HCT116 (cell line): ENCODE measurements around the gene TMEM222. TPM values are rescaled to one million over a fixed set of nuclear protein-coding genes. Genes with fewer than 3 reads are reported as not detected.
A peak's percentile ranks its signal among the peaks of the same experiment; 100 is the strongest.

ENCODE experiments used
- ATAC-seq: fragments of 200-7000 bp; cut with Tn5 transposase; 2 replicates; pipeline ENCODE4 v1.9.1; 2020; ENCODE audit warnings: mild to moderate bottlenecking, moderate library complexity
- BruUV-seq: library from RNA; stranded (reverse); fragments of 400-500 nt; replicated peaks from 2 replicates; lab custom pipeline; 2021; lab: Mats Ljungman, UMichigan
- CTCF ChIA-PET: fragments of 300-600 bp; sonication (Branson Sonifier 250); formaldehyde crosslinking; loops from one replicate; lab custom pipeline; 2021; ENCODE audit warnings: antibody characterized with exemption; lab: Charles Lee
- POLR2A ChIA-PET: fragments of 300-600, 350-600 bp; sonication (Branson Sonifier 250); formaldehyde crosslinking; loops from one replicate; lab custom pipeline; 2021; ENCODE audit warnings: antibody characterized with exemption; lab: Charles Lee
- RAD21 ChIA-PET, 2 experiments: fragments of 300-600 bp; sonication (Branson Sonifier 250); formaldehyde crosslinking; loops; one replicate each; lab custom pipeline; 2023; ENCODE audit warnings: low total read pairs in 2 of 2; ENCODE audit not compliant: uncharacterized antibody in 2 of 2, unreplicated experiment in 2 of 2, low non-redundant PET in 1 of 2; lab: Charles Lee
- DNase-seq: peaks from one replicate; pipeline ENCODE4 v3.0.0-alpha.2; 2010; ENCODE audit warnings: low read depth, low spot score
- H2AFZ ChIP-seq: fragments of 200-600 bp; shearing (Covaris generic), sonication (generic); 2 replicates; pipeline ENCODE4 v1.6.1; 2017; ENCODE audit warnings: low read depth, mixed run types, mixed read lengths, antibody characterized with exemption, low read length; ENCODE audit not compliant: poor library complexity, severe bottlenecking
- H3K27ac ChIP-seq: 2 replicates; pipeline ENCODE4 v1.5.1; 2012; ENCODE audit warnings: low read depth, low read length
- H3K27me3 ChIP-seq: fragments of 200-600 bp; sonication (generic); 2 replicates; pipeline ENCODE4 v1.6.1; 2016; ENCODE audit warnings: mixed run types, low read length, mixed read lengths; ENCODE audit not compliant: insufficient read depth
- H3K36me3 ChIP-seq, 2 experiments: fragments of 200-500 bp in 1 of 2; fragments of 200-600 bp in 1 of 2; sonication (Bioruptor generic) in 1 of 2; sonication (generic) in 1 of 2; 2 replicates each; pipeline versions ENCODE4 v1.5.1 to v1.6.1; 2014 to 2016; ENCODE audit warnings: low read length in 2 of 2, inconsistent platforms in 1 of 2, mixed read lengths in 1 of 2, mixed run types in 1 of 2; ENCODE audit not compliant: insufficient read depth in 2 of 2, control insufficient read depth in 1 of 2
- H3K4me1 ChIP-seq, 2 experiments: fragments of 200-600 bp in 1 of 2; sonication (generic) in 1 of 2; 2 replicates each; pipeline versions ENCODE4 v1.5.1 to v1.6.1; 2012 to 2017; ENCODE audit warnings: low read length in 2 of 2, inconsistent platforms in 1 of 2, mild to moderate bottlenecking in 1 of 2, mixed read lengths in 1 of 2, mixed run types in 1 of 2, moderate library complexity in 1 of 2; ENCODE audit not compliant: insufficient read depth in 2 of 2, control insufficient read depth in 1 of 2
- H3K4me2 ChIP-seq: fragments of 200-600 bp; sonication (generic); 2 replicates; pipeline ENCODE4 v1.6.1; 2017; ENCODE audit warnings: mixed run types, low read length, mixed read lengths
- H3K4me3 ChIP-seq, 2 experiments: fragments of 200-600 bp in 1 of 2; sonication (generic) in 1 of 2; replicated peaks in 1 of 2; 2 replicates each; pipeline ENCODE4 v1.5.1; 2011 to 2016; ENCODE audit warnings: low read length in 2 of 2, control low read depth in 1 of 2, low read depth in 1 of 2, mild to moderate bottlenecking in 1 of 2, mixed read lengths in 1 of 2, mixed run types in 1 of 2
- H3K79me2 ChIP-seq: fragments of 200-600 bp; sonication (generic); 2 replicates; pipeline ENCODE4 v1.6.1; 2017; ENCODE audit warnings: mild to moderate bottlenecking, mixed run types, low read length, moderate library complexity, mixed read lengths; ENCODE audit not compliant: insufficient read depth
- H3K9ac ChIP-seq: fragments of 200-600 bp; sonication (generic); 2 replicates; pipeline ENCODE4 v1.6.1; 2016; ENCODE audit warnings: low read length, mixed read lengths
- H3K9me2 ChIP-seq: fragments of 200-600 bp; sonication (generic), shearing (Covaris generic); 2 replicates; pipeline ENCODE4 v1.6.1; 2017; ENCODE audit warnings: mixed run types, mild to moderate bottlenecking, moderate library complexity; ENCODE audit not compliant: insufficient read depth
- H3K9me3 ChIP-seq, 2 experiments: fragments of 200-500 bp in 1 of 2; fragments of 200-600 bp in 1 of 2; sonication (Bioruptor generic) in 1 of 2; sonication (generic) in 1 of 2; 2 replicates each; pipeline ENCODE4 v1.6.1; 2014 to 2017; ENCODE audit warnings: low read length in 2 of 2, mixed read lengths in 2 of 2, inconsistent platforms in 1 of 2, low read depth in 1 of 2, mild to moderate bottlenecking in 1 of 2, mixed run types in 1 of 2, moderate library complexity in 1 of 2; ENCODE audit not compliant: control insufficient read depth in 1 of 2, insufficient read depth in 1 of 2
- H4K20me1 ChIP-seq: fragments of 200-600 bp; sonication (generic), shearing (Covaris generic); 2 replicates; pipeline ENCODE4 v1.6.1; 2017; ENCODE audit warnings: mixed run types, mild to moderate bottlenecking, moderate library complexity; ENCODE audit not compliant: insufficient read depth
- CBX3 ChIP-seq: IDR thresholded peaks from 2 replicates; pipeline ENCODE4 v1.6.1; 2012; ENCODE audit warnings: low read depth
- ELF1 ChIP-seq: IDR thresholded peaks from 2 replicates; pipeline ENCODE4 v1.6.1; 2012; ENCODE audit warnings: low read depth, borderline replicate concordance
- EZH2 ChIP-seq: fragments of 200-600 bp; sonication (generic); IDR thresholded peaks from 2 replicates; pipeline ENCODE4 v1.6.1; 2017; ENCODE audit warnings: antibody characterized with exemption, mixed run types
- EZH2phosphoT487 ChIP-seq: fragments of 200-600 bp; IDR thresholded peaks from 2 replicates; pipeline ENCODE4 v1.6.1; 2018; ENCODE audit warnings: antibody characterized with exemption, borderline replicate concordance
- FOSL1 ChIP-seq: IDR thresholded peaks from 2 replicates; pipeline ENCODE4 v1.6.1; 2012; ENCODE audit warnings: low read depth
- JUND ChIP-seq: IDR thresholded peaks from 2 replicates; pipeline ENCODE4 v1.6.1; 2012
- POLR2A ChIP-seq: IDR thresholded peaks from 2 replicates; pipeline ENCODE4 v1.7.0; 2011; ENCODE audit warnings: borderline replicate concordance; ENCODE audit not compliant: insufficient read depth, insufficient read length; ENCODE audit errors: extremely low read depth
- POLR2AphosphoS5 ChIP-seq: IDR thresholded peaks from 2 replicates; pipeline ENCODE4 v1.6.1; 2011; ENCODE audit warnings: mild to moderate bottlenecking, low read depth, low read length, moderate library complexity
- RAD21 ChIP-seq: IDR thresholded peaks from 2 replicates; pipeline ENCODE4 v1.6.1; 2012; ENCODE audit warnings: low read depth, mild to moderate bottlenecking
- SIN3A ChIP-seq: IDR thresholded peaks from 2 replicates; pipeline ENCODE4 v1.6.1; 2012; ENCODE audit warnings: low read depth
- SP1 ChIP-seq: IDR thresholded peaks from 2 replicates; pipeline ENCODE4 v1.6.1; 2012; ENCODE audit warnings: low read depth
- SRF ChIP-seq: IDR thresholded peaks from 2 replicates; pipeline ENCODE4 v1.6.1; 2012; ENCODE audit warnings: low read depth
- TCF7L2 ChIP-seq: IDR thresholded peaks from 2 replicates; pipeline ENCODE4 v1.7.0; 2011; ENCODE audit warnings: borderline replicate concordance, inconsistent platforms; ENCODE audit not compliant: insufficient read depth, insufficient read length; ENCODE audit errors: extremely low read depth
- YY1 ChIP-seq: IDR thresholded peaks from 2 replicates; pipeline ENCODE4 v1.6.1; 2011; ENCODE audit warnings: low read length, low read depth, moderate library complexity, mild to moderate bottlenecking; ENCODE audit not compliant: insufficient replicate concordance; ENCODE audit errors: extremely low read depth
- ZFX ChIP-seq: fragments of 450-650 bp; IDR thresholded peaks from 2 replicates; pipeline ENCODE4 v1.6.1; 2017
- ZNF274 ChIP-seq: fragments of 200-500 bp; sonication (Bioruptor generic); IDR thresholded peaks from 2 replicates; pipeline ENCODE4 v1.6.1; 2014; ENCODE audit warnings: mild to moderate bottlenecking, low read depth, low read length, inconsistent platforms
- intact Hi-C: fragments of 100-400 bp; cut with micrococcal nuclease; formaldehyde crosslinking; loops from 2 replicates; pipeline ENCODE4 v1.10.0; 2022
- total RNA-seq: library from RNA; stranded (reverse); gene quantifications from one replicate; pipeline ENCODE4 v1.2.1, GENCODE V29; 2021; ENCODE audit not compliant: unreplicated experiment
- TF ChIP-seq, protein P1 (sequence below): IDR thresholded peaks from 2 replicates; pipeline ENCODE4 v1.6.1; 2012
- TF ChIP-seq, protein P2 (sequence below): IDR thresholded peaks from 2 replicates; pipeline ENCODE4 v1.6.1; 2012
- TF ChIP-seq, protein P3 (sequence below): IDR thresholded peaks from 2 replicates; pipeline ENCODE4 v1.6.1; 2011; ENCODE audit warnings: mild to moderate bottlenecking, low read length, moderate library complexity; ENCODE audit not compliant: insufficient replicate concordance; ENCODE audit errors: extremely low read depth
- TF ChIP-seq, protein P4 (sequence below): IDR thresholded peaks from 2 replicates; pipeline ENCODE4 v1.6.1; 2012; ENCODE audit warnings: low read depth

The TMEM222 gene
- total RNA-seq, 1 experiment from 2014 or later = 32.8 TPM

DNA sequence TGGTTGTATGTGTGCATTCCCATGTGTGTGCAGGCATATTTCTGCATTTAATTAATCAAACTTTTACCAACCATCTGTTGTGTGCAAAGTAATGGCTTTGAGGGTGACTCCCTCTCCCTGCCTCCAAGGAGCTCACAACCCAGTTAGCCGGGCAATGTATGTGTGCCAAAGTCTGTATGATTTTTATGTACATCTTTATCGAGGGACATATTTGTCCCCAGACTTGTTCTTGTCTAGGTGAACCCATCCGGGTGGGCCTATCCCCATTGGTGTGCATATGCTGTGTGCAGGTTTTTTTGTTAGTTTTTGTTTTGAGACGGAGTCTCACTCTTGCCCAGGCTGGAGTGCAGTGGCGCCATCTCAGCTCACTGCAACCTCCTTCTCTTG is 21.7 kb downstream of the TMEM222 start:
- Histone ChIP-seq H3K9ac (peak overlapping the region; percentile 75), H3K27ac (peak overlapping the region; percentile 95), H4K20me1 (no peaks in the 10 kb centered on the region), H3K36me3 (no peaks in the 10 kb centered on the region), H3K4me3 (peak overlapping the region; percentile 80 to 91), H3K27me3 (no peaks in the 10 kb centered on the region), H3K9me3 (no peaks in the 10 kb centered on the region), H3K9me2 (no peaks in the 10 kb centered on the region), H3K79me2 (peaks cover 21% of the 10 kb centered on the region; the same call in 1 of the 2 replicates), H3K4me1 (peaks cover 43 to 79% of the 10 kb centered on the region in 2 experiments), H3K4me2 (peak overlapping the region; percentile 95), H2AFZ (no peak overlapping the region)
- ATAC-seq (no peak), DNase-seq (no peak)
- TF ChIP-seq TCF7L2 = no peak
- TF ChIP-seq, protein P1, sequence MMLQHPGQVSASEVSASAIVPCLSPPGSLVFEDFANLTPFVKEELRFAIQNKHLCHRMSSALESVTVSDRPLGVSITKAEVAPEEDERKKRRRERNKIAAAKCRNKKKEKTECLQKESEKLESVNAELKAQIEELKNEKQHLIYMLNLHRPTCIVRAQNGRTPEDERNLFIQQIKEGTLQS = no peak
- TF ChIP-seq YY1 = no peak
- TF ChIP-seq RAD21 = no peak
- TF ChIP-seq CBX3 = no peak
- TF ChIP-seq ELF1 = no peak
- TF ChIP-seq ZFX = no peak
- TF ChIP-seq JUND = no peak
- TF ChIP-seq, protein P2, sequence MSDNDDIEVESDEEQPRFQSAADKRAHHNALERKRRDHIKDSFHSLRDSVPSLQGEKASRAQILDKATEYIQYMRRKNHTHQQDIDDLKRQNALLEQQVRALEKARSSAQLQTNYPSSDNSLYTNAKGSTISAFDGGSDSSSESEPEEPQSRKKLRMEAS = no peak
- no peak for TF ChIP-seq POLR2A
- TF ChIP-seq ZNF274 = no peak
- TF ChIP-seq SP1 = no peak
- TF ChIP-seq, protein P3, sequence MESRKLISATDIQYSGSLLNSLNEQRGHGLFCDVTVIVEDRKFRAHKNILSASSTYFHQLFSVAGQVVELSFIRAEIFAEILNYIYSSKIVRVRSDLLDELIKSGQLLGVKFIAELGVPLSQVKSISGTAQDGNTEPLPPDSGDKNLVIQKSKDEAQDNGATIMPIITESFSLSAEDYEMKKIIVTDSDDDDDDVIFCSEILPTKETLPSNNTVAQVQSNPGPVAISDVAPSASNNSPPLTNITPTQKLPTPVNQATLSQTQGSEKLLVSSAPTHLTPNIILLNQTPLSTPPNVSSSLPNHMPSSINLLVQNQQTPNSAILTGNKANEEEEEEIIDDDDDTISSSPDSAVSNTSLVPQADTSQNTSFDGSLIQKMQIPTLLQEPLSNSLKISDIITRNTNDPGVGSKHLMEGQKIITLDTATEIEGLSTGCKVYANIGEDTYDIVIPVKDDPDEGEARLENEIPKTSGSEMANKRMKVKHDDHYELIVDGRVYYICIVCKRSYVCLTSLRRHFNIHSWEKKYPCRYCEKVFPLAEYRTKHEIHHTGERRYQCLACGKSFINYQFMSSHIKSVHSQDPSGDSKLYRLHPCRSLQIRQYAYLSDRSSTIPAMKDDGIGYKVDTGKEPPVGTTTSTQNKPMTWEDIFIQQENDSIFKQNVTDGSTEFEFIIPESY = no peak
- TF ChIP-seq FOSL1 = no peak
- no peak for TF ChIP-seq POLR2AphosphoS5
- no peak for TF ChIP-seq SIN3A
- no peak for TF ChIP-seq EZH2phosphoT487
- TF ChIP-seq SRF = no peak
- no peak for TF ChIP-seq EZH2
- TF ChIP-seq, protein P4, sequence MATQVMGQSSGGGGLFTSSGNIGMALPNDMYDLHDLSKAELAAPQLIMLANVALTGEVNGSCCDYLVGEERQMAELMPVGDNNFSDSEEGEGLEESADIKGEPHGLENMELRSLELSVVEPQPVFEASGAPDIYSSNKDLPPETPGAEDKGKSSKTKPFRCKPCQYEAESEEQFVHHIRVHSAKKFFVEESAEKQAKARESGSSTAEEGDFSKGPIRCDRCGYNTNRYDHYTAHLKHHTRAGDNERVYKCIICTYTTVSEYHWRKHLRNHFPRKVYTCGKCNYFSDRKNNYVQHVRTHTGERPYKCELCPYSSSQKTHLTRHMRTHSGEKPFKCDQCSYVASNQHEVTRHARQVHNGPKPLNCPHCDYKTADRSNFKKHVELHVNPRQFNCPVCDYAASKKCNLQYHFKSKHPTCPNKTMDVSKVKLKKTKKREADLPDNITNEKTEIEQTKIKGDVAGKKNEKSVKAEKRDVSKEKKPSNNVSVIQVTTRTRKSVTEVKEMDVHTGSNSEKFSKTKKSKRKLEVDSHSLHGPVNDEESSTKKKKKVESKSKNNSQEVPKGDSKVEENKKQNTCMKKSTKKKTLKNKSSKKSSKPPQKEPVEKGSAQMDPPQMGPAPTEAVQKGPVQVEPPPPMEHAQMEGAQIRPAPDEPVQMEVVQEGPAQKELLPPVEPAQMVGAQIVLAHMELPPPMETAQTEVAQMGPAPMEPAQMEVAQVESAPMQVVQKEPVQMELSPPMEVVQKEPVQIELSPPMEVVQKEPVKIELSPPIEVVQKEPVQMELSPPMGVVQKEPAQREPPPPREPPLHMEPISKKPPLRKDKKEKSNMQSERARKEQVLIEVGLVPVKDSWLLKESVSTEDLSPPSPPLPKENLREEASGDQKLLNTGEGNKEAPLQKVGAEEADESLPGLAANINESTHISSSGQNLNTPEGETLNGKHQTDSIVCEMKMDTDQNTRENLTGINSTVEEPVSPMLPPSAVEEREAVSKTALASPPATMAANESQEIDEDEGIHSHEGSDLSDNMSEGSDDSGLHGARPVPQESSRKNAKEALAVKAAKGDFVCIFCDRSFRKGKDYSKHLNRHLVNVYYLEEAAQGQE = no peak
- ChIA-PET POLR2A (interaction anchor here (1.1 to 2.8 kb wide), 4 partner anchors 9 to 23 kb away, joined by 3 to 10 read pairs (median 4); partner anchors contain the start of gene MAP3K6), RAD21 (no interaction called here), CTCF (interaction anchor here (0.7 to 2.2 kb wide), 3 partner anchors 11 to 44 kb away, joined by 3 to 7 read pairs (median 4); no protein-coding TSS in a partner anchor)
- intact Hi-C loops = no loop called here
- BruUV-seq = TSS peak; percentile 40
